Measurements from ENCODE around the gene KLHL41.
"Not testable (repeated sequence)": the region's sequence is repeated elsewhere in the genome, so short reads cannot be mapped to it uniquely, and the experiment has no call there.

KLHL41 gene

GRCh38 chr2:169512525-169512924 is 3.0 kb downstream of the KLHL41 start:
- no peaks in the 10 kb centered on the region for H3K9me2 ChIP-seq (ENCODE audit: low read depth, low read length)
- H3K4me3 ChIP-seq (ENCODE audit: low read depth, low read length, poor library complexity, severe bottlenecking) = no peak overlapping the region

GRCh38 chr2:169513094-169513493 is 3.6 kb downstream of the KLHL41 start:
- H2AFZ ChIP-seq (ENCODE audit: low read length) = no peak overlapping the region
- H3K9ac ChIP-seq (ENCODE audit: low read length) = no peak overlapping the region
- no peaks in the 10 kb centered on the region for H3K79me2 ChIP-seq (ENCODE audit: insufficient read depth, low read length)
- H4K20me1 ChIP-seq (ENCODE audit: insufficient read depth, low read length) = no peaks in the 10 kb centered on the region
- H3K4me3 ChIP-seq (ENCODE audit: low read depth, low read length, poor library complexity, severe bottlenecking) = no peak overlapping the region
- no peaks in the 10 kb centered on the region for H3K27me3 ChIP-seq (ENCODE audit: insufficient read depth, low read length)
- H3F3A ChIP-seq (ENCODE audit: insufficient read depth, low read length) = no peaks in the 10 kb centered on the region
- H3K4me2 ChIP-seq (ENCODE audit: low read length) = no peak overlapping the region
- no peaks in the 10 kb centered on the region for H3K4me1 ChIP-seq (ENCODE audit: insufficient read depth, low read length, severe bottlenecking)
- H3K27ac ChIP-seq (ENCODE audit: low read depth, low read length, poor library complexity, severe bottlenecking) = no peak overlapping the region
- TF ChIP-seq EZH2 (IDR thresholded peaks at IDR 0.05; ENCODE audit: borderline replicate concordance, low read length) (no peak), CTCF (IDR thresholded peaks at IDR 0.05; ENCODE audit: low read length) (no peak)
- no peaks in the 10 kb centered on the region for H3K9me2 ChIP-seq (ENCODE audit: low read depth, low read length)
- no peaks in the 10 kb centered on the region for H3K9me3 ChIP-seq (ENCODE audit: low read length)
- H3K36me3 ChIP-seq (ENCODE audit: insufficient read depth, low read length) = no peaks in the 10 kb centered on the region

More at GRCh38 chr2:169512525-169512924, 3.0 kb downstream of the KLHL41 start:
- no peaks in the 10 kb centered on the region for H3K36me3 ChIP-seq (ENCODE audit: insufficient read depth, low read length)
- H3F3A ChIP-seq (ENCODE audit: insufficient read depth, low read length) = no peaks in the 10 kb centered on the region
- no peak overlapping the region for H3K9ac ChIP-seq (ENCODE audit: low read length)
- H3K4me2 ChIP-seq (ENCODE audit: low read length) = no peak overlapping the region
- no peaks in the 10 kb centered on the region for H4K20me1 ChIP-seq (ENCODE audit: insufficient read depth, low read length)
- no peaks in the 10 kb centered on the region for H3K27me3 ChIP-seq (ENCODE audit: insufficient read depth, low read length)
- no peak overlapping the region for H3K27ac ChIP-seq (ENCODE audit: low read depth, low read length, poor library complexity, severe bottlenecking)
- no peaks in the 10 kb centered on the region for H3K4me1 ChIP-seq (ENCODE audit: insufficient read depth, low read length, severe bottlenecking)
- no peaks in the 10 kb centered on the region for H3K9me3 ChIP-seq (ENCODE audit: low read length)
- H3K79me2 ChIP-seq (ENCODE audit: insufficient read depth, low read length) = no peaks in the 10 kb centered on the region
- TF ChIP-seq EZH2 (IDR thresholded peaks at IDR 0.05; ENCODE audit: borderline replicate concordance, low read length) = no peak
- TF ChIP-seq CTCF (IDR thresholded peaks at IDR 0.05; ENCODE audit: low read length) = no peak
- H2AFZ ChIP-seq (ENCODE audit: low read length) = no peak overlapping the region

- H2AFZ ChIP-seq (ENCODE audit: low read length) = no peak overlapping the region
- no peaks in the 10 kb centered on the region for H3K9me3 ChIP-seq (ENCODE audit: low read length)
- no peaks in the 10 kb centered on the region for H3K4me1 ChIP-seq (ENCODE audit: insufficient read depth, low read length, severe bottlenecking)
- H3K27me3 ChIP-seq (ENCODE audit: insufficient read depth, low read length) = no peaks in the 10 kb centered on the region
- no peaks in the 10 kb centered on the region for H3F3A ChIP-seq (ENCODE audit: insufficient read depth, low read length)
- no peak overlapping the region for H3K4me2 ChIP-seq (ENCODE audit: low read length)
- H3K4me3 ChIP-seq (ENCODE audit: low read depth, low read length, poor library complexity, severe bottlenecking) = no peak overlapping the region
- H3K36me3 ChIP-seq (ENCODE audit: insufficient read depth, low read length) = no peaks in the 10 kb centered on the region
- no peaks in the 10 kb centered on the region for H4K20me1 ChIP-seq (ENCODE audit: insufficient read depth, low read length)
- H3K9me2 ChIP-seq (ENCODE audit: low read depth, low read length) = no peaks in the 10 kb centered on the region
- H3K79me2 ChIP-seq (ENCODE audit: insufficient read depth, low read length) = no peaks in the 10 kb centered on the region
- H3K27ac ChIP-seq (ENCODE audit: low read depth, low read length, poor library complexity, severe bottlenecking) = no peak overlapping the region
- H3K9ac ChIP-seq (ENCODE audit: low read length) = no peak overlapping the region
- no peak for TF ChIP-seq EZH2 (IDR thresholded peaks at IDR 0.05; ENCODE audit: borderline replicate concordance, low read length)
- no peak for TF ChIP-seq CTCF (IDR thresholded peaks at IDR 0.05; ENCODE audit: low read length)
These were observed 4.4 kb downstream of the KLHL41 start for GRCh38 chr2:169513926-169514325.

- not testable (repeated sequence) for H3K79me2 ChIP-seq (ENCODE audit: insufficient read depth, low read length); H3K27me3 ChIP-seq (ENCODE audit: insufficient read depth, low read length); H3F3A ChIP-seq (ENCODE audit: insufficient read depth, low read length); H3K9me3 ChIP-seq (ENCODE audit: low read length); H3K36me3 ChIP-seq (ENCODE audit: insufficient read depth, low read length); H3K27ac ChIP-seq (ENCODE audit: low read depth, low read length, poor library complexity, severe bottlenecking); H2AFZ ChIP-seq (ENCODE audit: low read length); H3K4me1 ChIP-seq (ENCODE audit: insufficient read depth, low read length, severe bottlenecking); H3K9ac ChIP-seq (ENCODE audit: low read length); H3K4me3 ChIP-seq (ENCODE audit: low read depth, low read length, poor library complexity, severe bottlenecking); H3K4me2 ChIP-seq (ENCODE audit: low read length); H3K9me2 ChIP-seq (ENCODE audit: low read depth, low read length); H4K20me1 ChIP-seq (ENCODE audit: insufficient read depth, low read length)
These were observed 5.3 kb downstream of the KLHL41 start for GRCh38 chr2:169514758-169515157.

DNA sequence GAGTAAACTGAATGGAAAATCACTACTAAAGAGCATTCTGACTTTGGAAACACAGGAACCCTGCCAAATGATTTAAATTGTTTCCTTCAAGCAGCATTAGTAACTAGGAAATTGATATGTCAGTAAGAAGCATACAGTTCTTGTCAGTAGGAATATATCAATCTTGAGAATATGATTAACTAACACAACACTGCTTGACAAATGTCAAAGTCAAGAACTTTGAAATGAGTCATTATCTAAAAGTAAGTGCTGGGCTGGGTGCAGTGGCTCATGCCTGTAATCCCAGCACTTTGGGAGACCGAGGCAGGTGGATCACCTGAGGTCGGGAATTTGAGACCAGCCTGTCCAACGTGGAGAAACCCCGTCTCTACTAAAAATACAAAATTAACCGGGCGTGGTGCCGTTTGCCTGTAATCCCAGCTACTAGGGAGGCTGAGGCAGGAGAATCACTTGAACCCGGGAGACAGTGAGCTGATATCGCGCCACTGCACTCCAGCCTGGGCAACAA is 7.0 kb downstream of the KLHL41 start:
- not testable (repeated sequence) for H3K9me3 ChIP-seq (ENCODE audit: low read length); H3K4me1 ChIP-seq (ENCODE audit: insufficient read depth, low read length, severe bottlenecking); H3K9ac ChIP-seq (ENCODE audit: low read length); H3K79me2 ChIP-seq (ENCODE audit: insufficient read depth, low read length); H3K36me3 ChIP-seq (ENCODE audit: insufficient read depth, low read length); H2AFZ ChIP-seq (ENCODE audit: low read length); H3K27me3 ChIP-seq (ENCODE audit: insufficient read depth, low read length); H3F3A ChIP-seq (ENCODE audit: insufficient read depth, low read length); H3K27ac ChIP-seq (ENCODE audit: low read depth, low read length, poor library complexity, severe bottlenecking); H3K4me2 ChIP-seq (ENCODE audit: low read length); H3K9me2 ChIP-seq (ENCODE audit: low read depth, low read length); H4K20me1 ChIP-seq (ENCODE audit: insufficient read depth, low read length); H3K4me3 ChIP-seq (ENCODE audit: low read depth, low read length, poor library complexity, severe bottlenecking)
